ENCODE data around the gene OTC. TPM values are rescaled to one million over a fixed set of nuclear protein-coding genes. Genes with fewer than 3 reads are reported as not detected.

The OTC gene
- total and polyA plus RNA-seq, 5 donors: 0.18 to 1.1 (median 0.66) TPM

DNA sequence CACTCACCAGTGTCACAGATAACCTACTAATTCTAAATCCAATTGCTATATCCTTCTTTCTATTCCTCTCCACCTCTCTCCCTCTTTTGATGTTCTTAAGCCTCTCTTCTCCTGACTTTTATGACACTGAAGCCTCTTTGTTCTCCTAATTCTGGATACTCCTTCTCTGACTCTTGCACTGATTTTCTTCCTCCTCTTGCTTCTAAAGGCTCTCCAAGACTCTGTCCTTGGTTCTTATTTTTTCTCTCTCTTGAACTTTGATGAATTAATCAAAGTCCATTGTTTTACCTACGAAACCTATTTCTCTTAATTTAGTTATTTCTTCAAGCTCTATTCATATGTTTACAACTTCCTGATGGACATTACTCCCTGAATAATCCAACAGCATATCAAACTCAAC is 113.3 kb downstream of the OTC start:
- H3K4me1 ChIP-seq (ENCODE audit: control insufficient read depth, insufficient read depth, low read length): peaks cover 1% of the 10 kb centered on the region
- DNase-seq: no peak
- H3K27ac ChIP-seq (ENCODE audit: low read length): no peak overlapping the region
- WGBS: 86% methylated on average over 1 of the region's 1 CpG
- ATAC-seq: no peak
- H3K27me3 ChIP-seq (ENCODE audit: control insufficient read depth, insufficient read depth): no peaks in the 10 kb centered on the region
- H3K9me3 ChIP-seq (ENCODE audit: control insufficient read depth, low read length): no peaks in the 10 kb centered on the region
- intact Hi-C loops (cut with DNase I): no loop called here
- no peak overlapping the region for H3K4me3 ChIP-seq (ENCODE audit: low read length)

DNA sequence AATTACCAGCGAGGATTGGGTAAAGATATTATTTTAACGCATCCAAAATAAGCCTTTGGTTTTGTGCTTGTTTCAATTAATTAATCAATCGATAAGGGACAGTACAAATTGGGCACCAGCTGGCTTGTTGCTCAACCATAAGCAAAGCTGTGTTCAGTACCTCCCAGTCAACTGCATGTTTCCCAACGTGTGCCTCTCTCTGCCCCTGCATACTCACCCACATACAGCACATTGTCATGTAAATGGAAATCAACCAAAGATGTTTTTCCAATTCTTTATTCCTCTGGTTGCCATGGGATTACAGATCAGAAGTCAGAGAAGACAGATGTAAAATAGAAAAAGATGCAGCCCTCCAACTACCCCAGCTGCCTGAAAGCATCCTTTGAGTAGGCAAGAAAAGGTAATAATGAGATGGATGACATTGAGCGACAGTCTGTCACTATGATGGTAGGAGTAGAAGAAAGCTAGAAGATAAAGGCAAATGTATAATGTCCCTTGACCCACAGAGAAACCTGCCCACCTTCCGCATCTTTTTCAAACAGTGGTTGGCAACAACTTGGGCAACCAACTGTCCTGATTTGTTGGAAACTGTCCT is 116.3 kb downstream of the OTC start:
- no peak for DNase-seq
- H3K27ac ChIP-seq (ENCODE audit: low read length): no peak overlapping the region
- no peaks in the 10 kb centered on the region for H3K4me1 ChIP-seq (ENCODE audit: control insufficient read depth, insufficient read depth, low read length)
- no peaks in the 10 kb centered on the region for H3K9me3 ChIP-seq (ENCODE audit: control insufficient read depth, low read length)
- intact Hi-C loops (cut with DNase I): no loop called here
- ATAC-seq: no peak
- 91% methylated on average over 6 of the region's 6 CpGs for WGBS
- H3K27me3 ChIP-seq (ENCODE audit: control insufficient read depth, insufficient read depth): no peaks in the 10 kb centered on the region
- no peak overlapping the region for H3K4me3 ChIP-seq (ENCODE audit: low read length)

Other genes starting within 250 kb of the OTC start
- gene SRPX, start 131.7 kb upstream of the OTC start, total RNA-seq: 100 to 1,000 TPM in 2 of 4 donors, 10 to 100 TPM in 2; 80.2 to 146 (median 98.8) TPM
- 143 TPM for gene SRPX, start 131.7 kb upstream of the OTC start, polyA plus RNA-seq
- gene RPGR, start 25.1 kb upstream of the OTC start, total RNA-seq: 1 to 10 TPM; 4.2 to 9.5 (median 7.9) TPM
- 10.9 TPM for gene RPGR, start 25.1 kb upstream of the OTC start, polyA plus RNA-seq
- 100 to 1,000 TPM; 113 to 155 (median 125) TPM for gene TSPAN7, start 208.9 kb downstream of the OTC start, total RNA-seq
- gene TSPAN7, start 208.9 kb downstream of the OTC start, polyA plus RNA-seq: 196 TPM

All from right cardiac atrium (tissue), 5 donors.